DMS79 treated with DMSO at 0.1 percent for 48 hours (cell line): ENCODE results near the gene FAM163A.
A peak's percentile ranks its signal among the peaks of the same experiment; 100 is the strongest.

Experiments used
- DNase-seq: peaks from one replicate; lab custom pipeline; 2025; lab: John Stamatoyannopoulos, UW

The FAM163A gene

DNA sequence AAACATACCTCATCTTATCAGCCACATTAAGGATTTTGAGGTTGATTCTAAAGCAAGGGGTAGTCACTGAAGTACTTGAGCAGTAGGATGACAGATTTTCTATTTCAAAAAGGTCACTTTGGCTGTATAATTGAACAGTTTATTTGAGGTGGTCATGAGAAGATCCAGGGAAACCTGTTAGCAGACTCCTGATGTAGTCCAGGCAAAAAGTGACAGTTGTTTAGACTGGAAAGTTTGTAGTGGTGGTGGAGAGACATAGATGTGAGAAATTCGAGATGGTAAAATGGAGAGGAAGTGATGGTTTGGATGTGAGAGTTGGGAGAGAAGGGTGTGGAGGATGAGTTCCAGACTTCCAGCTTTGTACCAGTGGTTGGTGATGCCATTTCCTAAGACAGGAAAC is 7.5 kb downstream of the FAM163A start:
- DNase-seq, result no peak

DNA sequence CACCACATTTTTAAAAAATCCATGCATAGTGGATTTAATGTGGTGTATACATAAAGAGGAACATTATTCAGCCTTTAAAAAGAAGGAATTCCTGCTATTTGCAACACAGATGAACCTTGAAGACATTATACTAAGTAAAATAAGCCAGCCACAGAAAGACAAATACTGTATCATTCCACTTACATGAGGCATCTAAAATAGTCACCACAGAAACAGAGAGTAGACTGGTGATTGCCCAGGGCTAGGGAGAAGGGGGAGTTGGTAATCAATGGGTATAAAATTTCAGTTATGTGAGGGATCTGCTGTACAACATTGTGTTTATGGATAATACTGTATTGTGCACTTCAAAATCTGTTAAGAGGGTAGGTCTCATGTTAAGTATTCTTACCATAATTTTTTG is 10.0 kb downstream of the FAM163A start:
- no peak for DNase-seq

DNA sequence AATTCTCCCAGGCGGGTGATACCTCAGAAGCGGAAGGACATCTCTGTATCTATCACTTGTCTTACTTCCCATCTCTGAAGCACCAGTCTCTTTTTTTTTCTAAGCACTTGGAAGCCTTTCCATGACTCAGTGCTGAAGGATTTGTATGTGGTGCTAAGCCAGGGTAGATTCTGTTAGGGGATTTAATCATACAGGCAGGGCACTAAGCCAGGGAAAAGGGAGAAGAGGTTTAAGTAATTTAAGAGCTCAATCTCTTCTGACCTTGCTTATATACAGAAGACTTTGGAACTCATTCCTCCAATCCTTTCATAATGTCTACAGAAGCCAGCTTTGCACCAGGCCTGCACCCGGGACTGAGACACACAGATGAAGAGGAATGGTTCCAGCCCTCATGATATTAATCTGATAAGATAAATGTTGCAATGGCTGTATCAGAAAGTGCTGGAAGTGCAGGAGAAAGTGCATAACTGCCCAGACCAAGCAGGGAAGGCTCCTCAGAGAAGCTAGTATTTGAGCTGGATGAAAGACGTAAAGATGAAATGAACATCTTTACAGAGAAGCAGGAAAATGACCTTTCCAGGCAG is 11.0 kb downstream of the FAM163A start:
- DNase-seq, result no peak

DNA sequence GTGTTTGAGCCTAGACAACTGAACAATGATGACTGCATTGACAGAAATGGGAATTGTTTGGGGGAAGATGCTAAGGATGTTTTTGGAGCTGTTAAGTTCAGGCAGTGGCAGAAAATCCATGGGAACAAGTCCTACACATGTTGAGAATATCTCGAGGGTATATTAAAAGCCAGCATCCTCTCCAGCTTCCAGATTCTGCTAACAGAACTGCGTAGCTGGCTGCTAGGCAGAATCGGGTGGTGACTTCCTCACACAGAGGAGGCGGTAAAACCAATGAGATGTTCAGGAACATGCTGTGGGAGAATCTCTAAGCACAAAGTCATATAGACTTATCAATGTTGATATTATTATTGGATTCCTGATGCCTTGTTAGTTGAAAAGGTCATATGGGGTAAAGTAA is 14.8 kb downstream of the FAM163A start:
- DNase-seq, result no peak

DNA sequence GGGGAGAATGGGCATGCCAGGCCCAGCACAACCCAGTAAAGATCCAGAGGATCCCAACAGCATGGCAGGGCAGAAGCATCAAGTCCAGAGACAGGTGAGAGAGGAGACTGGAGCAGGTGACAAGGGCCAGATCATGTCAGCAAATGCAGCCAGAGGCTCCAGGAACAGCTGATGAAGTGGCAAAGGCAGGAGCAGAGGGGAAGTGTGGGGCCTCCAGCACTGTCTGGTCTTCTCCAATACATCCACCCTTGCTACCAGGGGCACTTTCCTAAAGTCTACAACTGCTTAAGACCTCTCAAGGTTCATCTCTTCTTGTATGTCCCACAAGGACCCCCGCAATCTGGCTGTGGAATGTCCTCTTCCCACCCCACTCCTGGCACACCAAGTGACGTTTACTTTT is 17.4 kb downstream of the FAM163A start:
- DNase-seq, result no peak

DNA sequence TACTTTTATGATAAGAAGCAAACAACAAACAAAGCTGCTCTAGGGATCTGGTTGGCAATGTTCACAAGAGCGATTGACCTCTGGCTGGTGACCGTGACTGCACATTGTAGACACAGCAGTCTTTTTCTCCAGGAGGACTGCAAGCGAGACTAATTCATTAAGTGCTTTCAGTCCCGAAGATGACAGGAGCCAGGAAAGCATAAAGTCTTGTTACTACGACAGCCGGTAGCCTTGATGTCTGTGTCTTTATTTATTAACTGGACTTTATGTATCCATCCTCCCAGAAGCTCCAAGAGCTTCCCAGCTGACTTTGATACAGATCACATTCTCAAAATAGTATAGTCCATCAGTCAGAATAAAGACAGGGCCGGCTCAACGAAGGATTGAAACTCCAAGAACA is 18.2 kb downstream of the FAM163A start:
- no peak for DNase-seq

DNA sequence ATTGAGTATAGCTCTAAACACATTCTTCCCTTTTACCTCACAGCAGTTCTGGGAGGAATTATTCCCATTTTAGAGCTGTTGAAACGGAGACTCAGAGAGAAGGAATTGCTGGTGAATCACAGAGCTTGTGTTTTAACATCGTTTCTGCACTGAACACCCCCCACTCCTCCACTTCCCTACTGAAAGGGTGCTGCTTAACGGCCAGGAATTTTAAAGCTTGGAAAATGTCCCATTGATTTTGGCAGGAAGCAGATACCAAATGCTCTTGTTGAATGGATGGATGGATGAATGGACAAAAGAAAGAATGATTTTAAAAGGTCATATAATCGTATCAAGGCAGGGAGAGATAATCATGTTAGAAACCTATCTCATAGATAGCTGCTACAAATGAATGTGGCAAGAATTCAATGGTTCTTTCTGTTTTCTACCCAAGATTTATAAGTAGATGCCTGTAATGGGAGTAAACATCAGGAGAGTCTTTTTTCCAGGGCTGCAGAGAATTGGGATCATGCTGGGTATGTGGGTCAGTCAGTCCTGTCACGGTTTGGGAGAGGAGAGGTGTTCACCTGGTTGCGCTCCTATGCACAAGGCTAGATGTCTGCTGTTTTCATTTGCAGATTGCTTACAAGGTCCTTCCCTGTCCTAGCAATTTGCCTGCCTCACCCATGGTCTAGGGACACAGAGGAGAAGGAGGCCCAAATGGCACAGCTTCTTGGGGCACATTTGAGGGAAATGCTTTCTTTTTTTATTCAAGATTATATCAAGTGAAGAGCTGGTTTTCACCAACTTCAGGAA is 19.0 kb downstream of the FAM163A start:
- DNase-seq, result no peak

DNA sequence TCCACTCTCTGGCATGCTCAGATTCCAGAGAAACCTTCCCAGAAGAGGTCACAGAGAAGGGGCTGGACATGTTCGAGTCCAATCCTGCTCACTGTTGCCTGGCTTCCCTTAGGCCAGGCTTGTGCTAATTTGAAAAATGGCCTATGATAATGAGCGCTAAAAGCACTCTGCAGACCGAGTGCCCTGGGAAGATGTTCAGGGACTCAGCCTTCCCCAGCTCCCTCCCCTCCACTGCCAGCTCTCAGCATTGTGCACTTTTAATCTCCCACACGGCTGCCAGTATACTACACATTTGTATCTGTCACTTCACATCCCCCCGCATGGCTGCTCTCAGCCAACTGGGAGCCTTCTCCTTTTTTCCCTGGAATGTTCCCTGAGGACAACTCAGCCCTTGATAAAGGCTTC is 24.1 kb downstream of the FAM163A start:
- DNase-seq, result no peak

DNA sequence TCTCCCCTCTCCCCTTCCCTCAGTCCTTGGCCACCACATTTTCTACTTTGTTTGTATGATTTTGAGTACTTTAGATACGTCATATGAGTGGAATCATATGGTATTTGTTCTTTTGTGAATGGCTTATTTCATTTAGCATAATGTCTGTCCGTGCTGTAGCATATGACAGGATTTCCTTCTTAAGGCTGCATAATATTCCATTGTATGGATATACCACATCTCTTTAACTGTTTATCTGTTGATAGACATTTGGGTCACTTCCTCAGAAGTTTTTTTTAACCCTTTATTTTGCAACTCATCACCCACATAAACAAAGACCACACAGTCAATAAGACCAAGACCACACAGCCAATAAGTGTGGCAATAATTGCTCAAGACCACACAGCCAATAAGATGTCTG is 24.9 kb downstream of the FAM163A start:
- no peak for DNase-seq

DNA sequence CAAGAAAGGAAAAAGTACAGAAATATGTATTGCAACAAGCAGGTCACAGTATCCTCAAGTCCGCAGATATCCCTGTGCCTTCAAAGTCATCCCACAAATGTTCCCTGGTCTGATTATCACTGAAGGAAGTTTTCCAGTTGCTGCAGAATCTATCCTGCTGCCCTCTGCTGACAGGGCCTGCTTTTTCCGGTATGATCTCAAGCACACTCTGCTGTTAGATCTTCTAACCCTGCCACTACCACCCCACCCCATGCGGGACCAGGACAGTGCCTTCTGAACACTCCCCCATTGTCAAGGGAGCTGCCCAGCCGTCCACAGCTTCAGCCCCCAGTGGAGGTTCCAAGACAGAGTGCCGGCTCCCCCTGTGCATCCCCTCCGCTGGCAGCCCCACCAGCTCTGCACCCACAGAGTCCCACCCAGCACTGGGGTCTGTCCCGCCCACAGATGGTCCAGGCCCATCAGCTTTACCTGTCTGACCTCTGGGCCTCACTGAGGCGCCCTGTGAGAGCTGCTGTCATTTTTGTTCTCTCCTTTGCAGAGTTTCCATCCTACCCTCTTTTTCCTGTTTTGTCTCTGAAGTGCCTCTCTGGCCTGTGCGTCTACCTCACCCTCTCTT is 27.9 kb downstream of the FAM163A start:
- no peak for DNase-seq

DNA sequence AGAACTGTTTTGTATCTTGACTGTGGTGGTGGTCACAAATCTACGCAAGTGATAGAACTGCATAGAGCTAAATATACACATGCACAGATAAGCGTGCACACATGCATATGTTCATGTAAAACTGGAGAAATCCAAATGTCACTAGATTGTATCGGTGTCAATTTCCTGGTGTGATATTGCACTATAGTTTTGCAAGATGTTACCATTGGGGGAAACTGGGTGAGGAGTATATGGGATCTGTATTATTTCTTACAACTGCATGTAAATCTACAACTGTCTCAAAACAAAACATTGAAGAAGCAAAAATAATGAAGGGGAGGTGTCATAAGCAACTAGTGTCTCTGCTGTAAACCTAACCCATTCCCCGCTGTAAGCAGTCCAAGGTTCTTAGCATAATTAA is 30.2 kb downstream of the FAM163A start:
- DNase-seq, result no peak

DNA sequence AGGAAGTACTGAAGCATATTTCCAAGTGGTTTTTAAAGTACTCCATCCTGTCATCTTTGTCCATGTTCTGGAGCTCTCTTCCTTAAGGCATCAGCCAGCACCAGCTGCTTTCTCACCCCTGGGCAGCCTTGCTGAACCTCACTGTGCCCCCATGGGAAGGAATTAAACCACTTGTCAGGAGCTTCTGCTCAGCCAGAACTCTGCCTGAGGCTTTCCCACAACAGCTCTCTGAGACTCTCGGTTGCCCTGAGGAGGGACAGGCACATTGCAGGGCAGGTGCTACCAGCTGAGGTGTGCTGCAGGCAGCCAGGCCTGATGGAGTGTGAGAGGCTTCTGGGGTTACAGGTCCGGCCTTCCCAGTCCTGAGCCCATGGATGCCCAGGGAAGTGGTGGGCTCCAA is 30.9 kb downstream of the FAM163A start:
- DNase-seq, result peak; percentile 82

DNA sequence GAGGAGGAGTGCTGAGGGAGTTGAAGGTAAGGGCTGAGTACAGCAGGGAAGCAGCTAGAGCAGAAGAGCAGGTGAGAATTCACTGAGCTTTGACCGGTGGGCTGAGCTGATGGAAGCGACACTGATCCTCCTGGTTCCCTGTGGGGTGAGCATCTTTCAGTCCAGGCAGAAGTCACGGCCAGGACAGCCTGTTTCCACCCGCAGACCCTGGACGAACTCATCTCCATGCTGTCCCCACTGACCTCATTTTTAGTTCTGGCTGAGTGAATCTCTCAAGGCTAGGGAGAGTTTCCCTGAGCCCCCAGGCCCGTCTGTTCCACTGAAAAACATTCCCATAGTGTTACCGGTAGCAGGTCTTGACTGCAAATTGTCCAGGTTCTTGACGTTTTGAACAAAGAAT is 31.5 kb downstream of the FAM163A start:
- DNase-seq, result peak; percentile 25

DNA sequence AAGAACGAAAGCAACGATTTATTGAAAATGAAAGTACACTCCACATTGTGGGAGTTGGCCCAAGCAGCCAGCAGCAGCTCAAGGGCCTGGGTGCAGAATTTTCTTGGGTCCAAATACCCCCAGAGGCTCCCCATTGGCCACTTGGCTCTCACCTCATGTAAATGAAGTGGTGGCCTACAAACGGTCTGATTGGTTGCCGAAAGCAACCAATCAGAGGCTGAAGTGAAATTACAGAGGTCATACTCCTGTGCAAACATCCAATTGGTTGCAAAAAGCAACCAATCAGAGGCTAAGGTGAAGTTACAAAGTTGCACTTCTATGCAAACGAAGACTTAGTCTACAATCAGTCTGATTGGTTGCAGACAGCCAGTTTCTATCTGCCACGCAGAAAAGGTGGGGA is 31.9 kb downstream of the FAM163A start:
- peak; percentile 41 for DNase-seq

DNA sequence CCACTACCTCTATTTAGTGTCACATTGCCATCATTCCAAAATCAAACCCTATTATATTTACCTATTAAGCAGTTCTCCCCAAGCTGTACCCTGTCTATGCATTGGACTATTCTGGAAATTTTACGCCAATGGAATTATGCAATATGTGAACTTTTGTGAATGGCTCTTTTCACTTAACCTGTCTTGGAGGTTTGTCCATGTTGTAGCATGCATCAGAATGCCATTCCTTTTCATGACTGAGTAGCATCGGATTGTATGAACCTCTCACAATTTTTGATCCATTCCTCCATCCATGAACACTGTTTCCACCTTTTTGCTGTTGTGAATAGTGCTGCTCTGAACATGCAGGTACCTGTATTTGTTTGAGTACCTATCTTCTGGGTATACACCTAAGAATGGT is 33.7 kb downstream of the FAM163A start:
- no peak for DNase-seq

DNA sequence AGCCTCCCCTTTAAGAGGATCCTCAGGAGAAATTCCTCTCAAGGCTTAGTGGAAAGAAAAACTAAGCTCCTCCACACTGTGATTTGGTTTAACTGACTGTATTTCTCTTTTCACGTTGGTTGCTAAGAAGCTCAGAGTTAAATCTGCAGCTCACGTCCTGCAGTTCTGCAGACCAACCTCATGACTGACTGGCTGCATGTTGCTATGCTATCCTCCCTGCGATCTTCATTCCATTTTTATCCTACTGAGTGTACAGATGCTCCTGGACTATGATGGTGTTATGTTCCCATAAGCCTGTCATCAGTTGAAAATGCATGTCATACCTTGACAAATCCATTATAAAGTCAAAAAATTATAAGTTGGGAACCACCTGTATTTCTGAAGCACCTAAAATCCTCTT is 34.6 kb downstream of the FAM163A start:
- DNase-seq, result no peak

DNA sequence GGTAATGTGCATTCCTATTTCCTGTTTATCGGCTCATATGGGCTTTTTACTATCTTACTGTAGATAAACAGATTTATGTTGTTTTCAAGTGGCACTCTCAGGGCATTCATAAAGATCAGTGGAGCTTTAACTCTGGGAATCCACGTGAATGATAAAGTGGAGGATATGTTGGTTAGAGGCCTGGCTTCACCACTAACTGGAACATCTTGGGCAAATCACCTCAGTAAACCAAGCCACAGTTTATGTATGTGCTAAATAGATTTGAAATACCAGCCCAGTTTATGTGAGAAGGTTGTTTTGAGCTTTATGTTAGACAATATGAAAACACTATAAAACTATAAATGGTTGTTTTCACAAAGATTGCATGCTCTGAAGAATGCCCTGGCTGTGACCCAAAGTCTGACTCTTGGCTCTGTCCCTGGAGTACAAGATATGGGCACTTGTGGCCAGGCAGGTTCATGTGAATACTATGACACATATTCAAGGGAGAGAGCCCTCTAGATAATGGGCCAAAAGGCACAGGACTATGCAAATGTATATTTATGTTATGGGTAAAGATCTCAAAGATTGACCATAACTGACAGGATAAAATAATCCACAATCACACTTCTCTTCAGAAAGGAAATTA is 36.7 kb downstream of the FAM163A start:
- peak; percentile 94 for DNase-seq

DNA sequence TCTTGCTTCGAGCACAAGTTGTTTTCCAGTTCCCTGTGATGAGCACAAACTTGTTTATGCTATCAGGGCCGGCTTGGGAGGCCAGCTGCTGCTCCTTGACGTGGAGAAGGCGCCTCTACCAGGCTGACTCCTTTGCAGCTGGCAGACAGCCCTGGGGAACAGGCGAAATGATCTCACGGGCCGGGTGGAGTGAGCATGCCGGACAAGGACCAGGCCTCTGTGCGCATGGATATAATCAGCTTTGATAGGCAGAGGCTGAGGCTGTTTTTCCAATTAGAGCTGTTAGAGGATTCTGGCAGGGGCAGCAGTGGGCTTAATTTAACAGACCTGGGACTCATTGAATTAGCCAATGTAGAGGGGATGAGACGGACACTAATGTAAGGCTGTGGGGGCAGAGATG is 38.9 kb downstream of the FAM163A start:
- peak; percentile 66 for DNase-seq

DNA sequence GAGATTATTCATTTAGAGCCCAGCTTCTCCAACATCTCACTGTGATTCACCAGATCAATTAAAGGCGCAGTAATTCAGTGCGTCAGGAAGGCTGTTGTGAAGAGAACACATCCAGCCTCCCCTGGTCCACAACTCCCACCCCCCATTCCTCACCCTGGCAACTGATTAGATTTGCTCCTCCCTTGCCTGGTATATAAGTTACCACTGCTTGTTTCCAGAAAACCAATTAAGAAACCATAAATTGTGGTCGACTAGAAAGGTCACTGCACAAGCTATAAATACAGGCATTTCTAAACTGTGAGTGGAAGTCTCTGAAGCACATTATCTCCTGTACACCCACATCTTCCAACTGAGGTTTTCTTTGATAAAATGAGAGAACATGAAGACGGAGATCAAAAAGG is 41.9 kb downstream of the FAM163A start:
- peak; percentile 15 for DNase-seq

DNA sequence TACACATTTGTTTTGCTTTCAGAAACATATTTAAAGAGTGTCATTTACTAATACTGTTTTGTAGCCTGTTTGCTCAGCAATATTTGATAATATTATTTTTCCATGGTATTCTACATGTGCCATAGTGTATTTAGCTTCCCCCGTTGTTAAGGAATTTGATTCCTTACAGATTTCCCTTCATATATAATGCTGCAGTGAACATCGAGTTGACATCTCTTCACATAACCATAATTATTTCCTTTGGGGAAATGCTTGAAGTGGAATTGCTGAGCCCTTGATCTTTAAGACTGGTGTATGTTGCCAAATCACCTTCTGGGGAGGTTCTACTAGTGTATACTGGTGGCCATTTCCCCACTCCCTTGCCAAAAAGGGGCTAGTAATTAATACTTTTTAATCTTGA is 42.6 kb downstream of the FAM163A start:
- peak; percentile 33 for DNase-seq

DNA sequence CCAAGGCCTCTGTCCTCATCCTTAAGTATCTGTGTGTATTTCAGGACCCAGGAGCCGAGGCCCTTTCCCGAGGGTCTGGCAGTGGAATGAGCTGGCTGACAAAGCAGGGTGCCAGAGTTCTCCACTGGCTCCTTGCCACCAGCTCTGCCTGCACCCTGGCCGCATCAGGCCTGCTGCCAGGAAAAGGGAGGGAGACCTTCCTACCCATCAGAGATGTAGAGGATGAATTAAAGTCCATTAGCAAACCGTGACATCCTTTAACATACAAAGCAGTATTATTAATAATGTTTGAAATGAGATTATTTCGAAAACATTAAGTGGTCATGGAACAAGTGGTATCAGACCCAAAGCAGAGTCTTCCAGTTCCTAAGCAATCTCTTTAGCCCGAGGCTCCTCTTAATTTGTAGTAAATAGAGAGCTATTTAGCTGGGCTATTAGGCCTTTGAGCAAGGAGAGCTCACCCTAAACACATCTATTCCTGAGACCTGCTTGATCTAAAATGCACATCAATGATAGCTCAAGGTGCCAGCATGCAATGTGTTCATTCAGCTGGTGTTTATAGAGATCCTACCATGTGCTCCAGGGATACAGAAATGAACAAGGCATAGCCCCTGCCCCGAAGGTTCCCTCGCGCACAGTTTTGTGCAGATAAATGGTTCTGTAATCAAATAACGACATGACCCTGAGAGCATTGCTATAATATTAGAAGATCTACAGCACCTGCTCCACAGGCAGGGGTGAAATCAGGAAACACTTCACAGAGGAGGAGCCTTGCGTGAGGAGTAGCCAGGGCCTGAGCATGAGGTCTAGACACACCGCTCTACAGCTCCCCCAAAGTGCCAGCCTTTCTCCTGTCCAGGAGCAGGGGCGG is 44.0 kb downstream of the FAM163A start:
- DNase-seq, result peak; percentile 94

DNA sequence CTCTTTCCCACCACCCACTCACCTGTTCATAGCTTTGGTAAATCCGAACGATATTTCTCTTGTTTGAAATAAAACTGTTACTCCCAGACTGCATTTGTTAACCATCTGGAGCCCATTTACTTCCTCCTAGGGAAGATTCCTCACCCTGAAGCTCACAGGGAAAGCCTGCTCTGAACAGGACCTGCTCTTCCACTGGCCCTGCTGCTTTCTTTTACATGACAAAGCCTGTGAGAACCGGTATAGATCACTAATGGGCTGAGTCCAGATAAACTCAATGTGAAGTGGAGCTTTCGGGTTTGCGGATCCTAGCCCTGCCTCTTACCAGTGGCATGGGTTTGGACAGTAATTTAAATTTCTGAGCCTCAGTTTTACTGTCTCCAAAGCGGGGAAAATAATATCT is 45.2 kb downstream of the FAM163A start:
- peak; percentile 9 for DNase-seq
